NCI-H446 (cell line): ENCODE measurements around the gene ARHGAP15.

ENCODE experiments used
- DNase-seq, 2 experiments: peaks; one replicate each; lab custom pipeline; 2025; lab: John Stamatoyannopoulos, UW

ARHGAP15 gene

DNA sequence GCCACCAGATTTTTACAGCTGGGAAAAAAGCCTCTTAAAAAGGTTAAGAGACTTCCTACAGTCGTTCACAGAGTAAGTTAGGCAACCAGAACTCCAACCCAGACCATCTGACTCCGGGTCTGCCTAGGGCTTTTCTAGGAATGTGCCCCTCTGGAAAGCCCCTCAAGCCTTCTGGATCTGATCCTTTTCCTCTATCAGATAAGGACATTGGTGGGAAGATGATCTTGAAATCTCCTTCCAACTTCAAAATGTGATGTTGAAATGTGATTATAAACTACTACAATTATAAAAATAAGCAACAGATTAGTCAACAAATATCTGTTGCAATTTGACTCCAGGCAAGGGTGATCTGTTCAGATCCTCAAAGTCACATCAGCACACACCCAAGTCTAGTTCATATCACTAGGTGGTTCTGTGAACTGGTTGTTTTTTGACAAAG lies 270.4 kb downstream of the ARHGAP15 start:
- no peak for DNase-seq

DNA sequence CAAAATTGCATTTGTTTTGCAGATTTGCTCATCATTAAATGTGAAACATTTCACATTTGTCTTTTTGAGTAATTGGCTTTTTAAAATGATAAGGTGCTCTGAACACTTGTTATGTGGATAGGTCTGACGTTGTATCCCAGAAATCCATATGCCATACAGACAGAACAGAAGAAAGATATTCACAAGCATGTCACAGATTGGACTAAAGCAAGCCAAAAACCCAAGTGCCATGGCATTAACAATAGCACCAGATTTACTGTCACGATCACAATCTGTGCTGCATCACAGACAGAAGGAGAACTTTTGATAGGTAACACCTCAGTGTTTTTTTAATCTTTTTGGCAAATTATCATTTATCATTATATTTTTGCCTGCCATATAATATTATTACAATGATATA lies 272.6 kb downstream of the ARHGAP15 start:
- peak; percentile 19 to 59 for DNase-seq

DNA sequence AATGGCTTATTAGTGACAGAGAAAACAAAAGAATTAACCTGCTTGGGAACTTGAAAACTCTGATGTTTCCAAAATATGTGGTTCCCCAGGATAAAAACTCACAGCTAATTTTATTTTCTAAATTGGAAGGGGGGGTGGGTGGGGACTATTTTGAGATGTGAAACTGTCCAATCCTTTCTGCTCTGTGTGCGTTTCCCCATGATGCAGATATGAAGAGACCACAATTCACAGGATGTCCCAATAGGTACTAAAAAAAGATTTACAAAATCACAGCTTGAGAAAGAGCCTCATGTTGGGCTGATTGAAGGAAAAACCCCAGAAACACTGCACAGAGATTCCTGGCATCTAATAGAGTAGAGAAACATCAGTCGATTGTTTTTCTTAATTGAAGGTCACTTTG lies 273.2 kb downstream of the ARHGAP15 start:
- no peak for DNase-seq

DNA sequence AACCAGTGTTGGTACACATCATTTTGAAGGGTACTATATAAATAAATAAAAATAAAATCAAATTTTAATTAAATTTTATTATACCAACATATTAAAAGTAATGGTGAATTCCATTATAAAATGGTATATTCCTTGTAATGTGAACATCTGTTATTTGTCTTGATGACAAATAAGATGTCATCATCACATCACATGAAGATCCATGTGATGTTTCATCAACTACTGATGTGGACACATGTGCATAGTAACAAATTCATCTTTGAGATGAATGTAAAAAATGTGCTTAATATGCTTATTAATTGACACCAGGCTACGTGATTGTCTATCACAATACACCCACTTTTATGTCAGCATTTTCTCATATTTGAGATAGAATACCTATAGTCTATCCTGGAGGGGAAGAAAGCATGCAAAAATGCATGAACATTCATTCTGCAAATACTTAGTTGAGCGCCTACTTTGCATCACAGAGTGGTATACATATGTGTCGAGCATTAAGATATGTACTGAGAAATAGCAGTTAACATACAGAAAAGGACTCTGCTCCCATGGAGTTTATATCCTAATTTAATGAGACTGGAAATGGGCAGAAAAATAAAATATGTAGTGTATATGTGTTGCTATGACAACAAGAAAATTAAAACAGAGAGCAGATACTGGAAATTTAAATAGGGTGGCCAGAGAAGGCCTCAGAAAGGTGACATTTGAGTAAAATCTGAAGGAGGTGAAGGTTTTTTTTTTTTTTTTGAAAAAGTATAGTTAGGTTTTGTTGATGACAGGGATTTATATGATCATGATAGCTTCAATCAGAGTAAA lies 281.1 kb downstream of the ARHGAP15 start:
- no peak for DNase-seq

DNA sequence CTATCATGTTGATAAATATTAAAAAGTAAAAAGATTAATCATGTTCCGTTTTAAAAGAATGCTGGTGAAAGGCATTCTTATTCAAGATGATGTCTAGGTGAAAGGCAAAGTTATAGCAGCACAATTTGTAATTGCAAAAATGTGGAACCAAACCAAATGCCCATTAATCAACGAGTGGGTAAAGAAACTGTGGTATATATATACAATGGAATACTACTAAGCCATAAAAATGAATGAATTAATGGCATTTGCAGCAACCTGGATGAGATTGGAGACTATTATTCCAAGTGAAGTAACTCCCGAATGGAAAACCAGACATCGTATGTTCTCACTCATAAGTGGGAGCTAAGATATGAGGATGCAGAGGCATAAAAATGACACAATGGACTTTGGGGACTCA lies 286.4 kb downstream of the ARHGAP15 start:
- no peak for DNase-seq

DNA sequence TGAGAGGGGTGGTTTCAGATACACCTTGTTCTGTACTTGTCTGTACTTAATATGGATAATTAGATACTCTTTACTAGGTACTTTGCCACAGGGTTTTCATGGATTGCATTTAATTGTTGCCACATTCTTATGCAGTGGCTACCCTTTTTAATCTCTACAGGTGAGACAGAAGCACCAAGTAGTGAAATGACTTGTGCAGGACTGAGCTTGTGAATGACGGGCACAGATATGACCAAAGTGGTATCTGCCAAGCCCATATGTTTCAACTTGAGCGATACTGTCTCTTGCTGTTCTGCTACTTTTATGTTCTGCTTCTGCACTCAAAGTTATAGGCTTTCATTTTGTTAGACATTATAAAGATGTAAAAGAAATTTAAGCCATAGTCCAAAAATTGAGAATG lies 288.2 kb downstream of the ARHGAP15 start:
- no peak for DNase-seq

DNA sequence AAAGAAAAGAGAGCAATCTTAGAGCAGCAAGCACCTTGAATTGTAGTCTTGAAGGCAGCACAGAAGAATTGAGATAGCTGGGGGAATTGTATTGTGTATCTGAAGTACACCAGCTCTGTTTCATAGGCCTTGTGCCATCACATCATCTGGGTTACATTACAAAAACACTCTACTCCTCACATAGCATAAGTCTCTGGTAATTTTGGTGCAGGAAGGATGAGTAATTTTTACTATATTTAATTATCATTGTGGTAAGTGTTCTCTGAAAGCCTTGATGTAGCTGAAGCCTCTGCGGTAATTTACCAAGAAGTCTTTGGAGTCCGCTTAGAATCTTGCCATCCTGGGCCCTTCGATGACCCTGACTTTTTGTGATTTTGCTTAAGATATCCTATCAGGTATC lies 291.1 kb downstream of the ARHGAP15 start:
- DNase-seq: no peak

DNA sequence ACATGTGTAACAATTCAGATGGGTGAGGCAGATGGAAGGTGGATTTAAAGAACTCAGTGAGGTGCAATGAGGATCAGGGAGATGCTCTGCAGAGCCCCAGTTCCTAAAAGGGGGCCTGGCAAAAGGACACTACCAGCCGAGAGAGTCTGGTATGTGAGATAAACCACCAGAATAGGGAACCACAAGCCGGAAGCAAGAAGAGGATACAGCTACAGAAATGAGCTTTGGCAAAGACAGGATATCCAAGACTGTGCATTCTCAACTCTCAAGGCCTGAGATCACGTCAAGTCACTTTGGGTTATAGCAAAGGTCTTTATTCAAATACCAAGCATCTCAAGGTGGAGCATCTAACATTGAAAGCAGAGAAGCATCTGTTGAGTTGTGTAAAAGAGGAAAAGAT lies 293.5 kb downstream of the ARHGAP15 start:
- no peak for DNase-seq

DNA sequence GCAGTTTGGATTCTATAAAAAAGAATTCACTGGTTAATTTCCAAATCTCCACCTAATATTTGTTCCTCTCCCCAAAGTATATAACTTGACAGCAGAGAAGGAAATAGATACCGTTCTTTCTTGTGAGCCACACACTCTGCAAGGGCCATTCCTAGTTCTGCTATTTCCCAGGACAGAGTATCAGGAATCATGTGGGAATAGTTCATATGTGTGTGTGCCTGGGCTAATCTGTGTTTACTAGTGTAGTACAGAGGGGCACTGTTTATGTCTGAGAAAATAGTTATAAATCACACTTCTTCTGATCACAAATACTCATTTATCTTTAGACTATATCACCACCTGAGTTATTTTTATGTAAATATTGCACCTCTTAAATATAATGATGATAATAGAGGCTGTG lies 296.7 kb downstream of the ARHGAP15 start:
- DNase-seq: no peak

DNA sequence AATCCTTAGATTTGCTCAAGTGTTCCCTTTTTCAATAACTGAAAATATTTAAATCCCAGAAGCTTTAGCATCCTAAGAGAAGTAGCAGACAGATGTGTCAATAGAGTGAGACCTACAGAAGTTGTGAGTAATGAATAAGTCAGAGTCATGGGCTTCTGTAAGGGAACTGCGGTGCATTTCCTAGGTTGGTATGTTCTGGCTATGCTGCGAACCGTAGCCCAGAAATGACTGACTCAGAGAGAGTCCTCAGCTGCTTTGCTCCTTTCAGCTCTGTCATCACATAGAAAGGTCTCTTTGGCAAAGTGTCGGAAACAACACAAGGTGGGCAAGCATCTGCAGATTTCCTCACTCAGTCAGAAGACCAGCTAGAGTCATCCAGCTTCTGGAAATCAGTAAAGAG lies 297.1 kb downstream of the ARHGAP15 start:
- DNase-seq: no peak

DNA sequence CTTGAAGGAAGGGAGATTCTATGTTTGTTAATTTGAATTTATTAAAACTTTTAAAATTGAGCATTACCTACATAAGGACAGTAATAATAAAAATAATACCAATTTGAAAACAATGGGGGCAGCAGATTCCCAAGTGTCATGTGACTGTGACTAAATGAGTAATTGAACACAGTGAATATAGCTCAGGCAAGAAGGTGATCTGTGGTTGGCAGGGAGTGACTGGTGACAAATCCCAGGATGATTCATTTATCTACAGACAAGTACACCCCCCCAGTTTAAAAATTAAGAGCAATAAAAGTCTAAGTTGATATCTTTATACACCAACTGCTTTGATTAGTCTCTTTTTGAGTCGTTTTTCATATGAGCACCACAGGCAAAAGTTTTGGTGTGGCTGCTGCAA lies 299.5 kb downstream of the ARHGAP15 start:
- DNase-seq: peak; percentile 36 to 43

DNA sequence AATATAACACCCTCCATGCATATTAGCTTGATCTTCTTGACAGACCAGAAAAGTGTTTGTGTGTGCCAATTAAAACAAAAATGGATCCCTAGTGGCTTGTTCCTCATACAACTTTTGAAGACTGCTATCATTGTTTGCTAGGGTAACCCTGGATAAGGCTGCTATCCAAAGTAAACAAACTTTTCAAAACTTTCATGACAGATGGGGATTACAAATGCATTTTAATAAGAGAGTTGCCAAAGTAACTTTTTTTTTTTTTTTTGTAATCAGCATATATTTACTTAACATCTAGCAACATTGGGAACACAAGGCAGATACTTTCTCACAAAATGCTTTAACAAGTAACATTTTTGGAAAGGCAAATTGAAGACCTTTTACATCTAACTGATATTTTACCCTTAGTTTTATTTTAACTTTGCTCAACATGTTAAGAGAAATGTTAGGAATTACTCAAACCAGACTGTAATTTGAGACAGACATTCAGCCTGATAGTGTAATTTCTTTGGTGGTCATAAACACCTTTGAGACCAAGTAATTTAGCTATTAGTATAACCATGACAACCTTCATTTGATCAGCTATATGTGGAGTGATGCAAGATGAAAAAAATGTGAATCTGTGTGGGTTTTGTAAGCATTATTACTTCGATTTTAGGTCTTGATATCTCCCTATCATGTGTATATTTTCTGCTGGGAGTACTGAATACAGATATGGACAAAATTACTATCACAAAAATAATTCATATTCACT lies 300.9 kb downstream of the ARHGAP15 start:
- DNase-seq: peak; percentile 69 to 91

DNA sequence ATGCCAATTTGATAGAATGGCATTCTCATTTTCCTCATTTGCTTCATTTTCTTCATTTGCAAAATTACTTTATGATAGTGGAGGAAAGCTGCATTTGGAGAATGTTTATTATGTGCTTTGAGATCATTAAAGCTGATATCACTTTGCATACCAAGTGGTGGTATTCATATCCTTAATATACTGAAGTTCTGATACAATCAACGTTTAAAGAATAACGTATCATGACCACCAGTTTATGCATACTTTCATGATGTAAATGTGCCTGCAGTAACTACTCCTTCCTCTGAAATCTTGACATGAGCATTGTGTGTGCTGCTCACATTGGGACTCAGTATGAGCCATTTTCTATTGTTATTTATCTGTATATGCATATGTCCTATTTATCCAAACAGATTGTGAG lies 302.1 kb downstream of the ARHGAP15 start:
- no peak for DNase-seq

DNA sequence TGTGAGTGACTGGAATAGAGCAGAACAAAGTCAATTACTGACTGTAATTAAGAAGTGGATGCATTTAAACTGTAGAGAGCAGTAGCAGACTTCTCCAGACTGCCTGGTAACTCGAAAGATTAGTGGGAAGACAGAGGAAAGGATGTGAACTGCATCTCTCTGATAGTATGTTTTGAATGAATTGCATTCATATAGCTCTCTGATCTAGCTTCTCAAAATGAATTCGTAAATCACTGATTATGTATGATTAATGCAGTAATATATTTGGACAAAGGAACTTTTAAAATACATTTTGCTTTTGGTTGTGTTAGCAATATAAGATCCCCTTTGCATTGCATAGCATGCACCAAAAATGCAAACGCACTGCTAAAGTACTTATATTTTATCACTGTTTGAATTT lies 304.0 kb downstream of the ARHGAP15 start:
- DNase-seq: peak in 1 of 2 experiments; percentile 57

DNA sequence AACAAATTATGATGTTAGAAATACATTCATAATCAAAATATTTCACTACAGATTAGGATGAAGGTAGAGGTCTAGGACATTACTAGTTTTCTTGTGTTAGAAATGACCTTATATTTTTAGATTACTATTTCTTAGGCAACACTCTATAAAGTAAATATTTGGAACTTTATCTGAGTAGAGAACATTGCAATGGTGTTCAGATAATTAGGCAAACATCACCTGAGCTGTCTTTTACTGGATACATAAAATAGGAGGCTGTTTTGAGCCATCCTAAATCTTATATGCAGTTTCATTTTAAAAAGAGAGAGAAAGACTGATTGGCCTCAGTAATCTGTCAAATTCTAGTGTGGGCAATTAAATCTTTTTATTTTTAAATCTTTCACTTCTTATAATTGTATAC lies 304.6 kb downstream of the ARHGAP15 start:
- no peak for DNase-seq

DNA sequence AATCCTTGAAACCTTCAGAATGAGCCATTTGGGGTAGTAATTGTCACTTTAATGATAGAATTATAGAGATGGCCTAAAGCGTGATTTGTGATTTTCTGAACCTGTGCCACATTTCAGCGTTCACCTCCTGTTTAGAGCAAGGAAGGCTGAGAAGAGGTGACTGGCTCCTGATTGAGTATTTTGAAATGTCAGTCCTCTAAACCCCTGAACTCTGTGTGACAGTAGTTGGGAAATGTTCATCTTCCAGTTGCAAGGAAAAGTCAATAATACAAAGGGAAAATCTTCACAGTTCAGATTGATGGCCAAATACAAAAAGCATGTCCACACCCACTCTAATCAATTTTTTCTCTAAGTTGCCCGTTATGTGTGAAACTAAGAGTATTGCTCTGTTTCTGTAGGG lies 305.2 kb downstream of the ARHGAP15 start:
- DNase-seq: no peak

DNA sequence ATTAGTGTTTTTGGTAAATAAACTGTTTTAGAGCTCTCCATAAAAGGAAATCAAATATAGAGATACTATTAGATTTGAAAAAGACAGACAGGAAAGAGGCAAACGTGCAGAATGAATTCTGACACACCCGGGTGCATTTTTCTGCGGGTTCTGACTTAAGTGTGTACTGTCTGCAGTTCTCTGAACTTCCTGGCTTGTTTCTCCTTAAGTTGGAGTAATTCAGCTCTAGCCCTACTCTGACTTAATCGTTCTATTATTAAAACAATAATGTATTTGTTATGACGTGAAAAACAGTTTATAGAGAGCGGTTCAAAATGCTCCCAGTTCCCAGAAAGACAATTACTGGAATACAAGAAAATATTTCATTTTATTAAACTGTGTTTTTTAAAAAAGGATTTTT lies 305.9 kb downstream of the ARHGAP15 start:
- DNase-seq: peak in 1 of 2 experiments; percentile 8

DNA sequence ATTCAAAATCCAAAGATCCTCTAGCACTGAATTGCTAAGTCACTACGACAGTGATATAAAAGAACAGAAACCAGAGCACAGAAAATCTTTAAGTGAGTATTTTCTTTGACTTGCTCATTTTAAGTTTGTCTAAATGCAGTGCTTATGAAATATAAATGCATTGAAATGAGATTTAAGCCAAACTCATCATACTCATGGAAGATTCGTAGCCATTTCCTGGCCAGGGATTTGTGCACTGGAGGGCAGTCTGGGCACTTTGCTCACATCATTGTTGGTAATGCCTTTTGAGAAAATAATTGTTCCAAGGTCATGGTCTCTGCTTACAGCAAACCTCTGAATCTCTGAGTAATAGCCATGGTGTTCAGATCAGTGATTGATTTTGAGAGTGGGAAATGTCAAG lies 307.7 kb downstream of the ARHGAP15 start:
- DNase-seq: no peak

DNA sequence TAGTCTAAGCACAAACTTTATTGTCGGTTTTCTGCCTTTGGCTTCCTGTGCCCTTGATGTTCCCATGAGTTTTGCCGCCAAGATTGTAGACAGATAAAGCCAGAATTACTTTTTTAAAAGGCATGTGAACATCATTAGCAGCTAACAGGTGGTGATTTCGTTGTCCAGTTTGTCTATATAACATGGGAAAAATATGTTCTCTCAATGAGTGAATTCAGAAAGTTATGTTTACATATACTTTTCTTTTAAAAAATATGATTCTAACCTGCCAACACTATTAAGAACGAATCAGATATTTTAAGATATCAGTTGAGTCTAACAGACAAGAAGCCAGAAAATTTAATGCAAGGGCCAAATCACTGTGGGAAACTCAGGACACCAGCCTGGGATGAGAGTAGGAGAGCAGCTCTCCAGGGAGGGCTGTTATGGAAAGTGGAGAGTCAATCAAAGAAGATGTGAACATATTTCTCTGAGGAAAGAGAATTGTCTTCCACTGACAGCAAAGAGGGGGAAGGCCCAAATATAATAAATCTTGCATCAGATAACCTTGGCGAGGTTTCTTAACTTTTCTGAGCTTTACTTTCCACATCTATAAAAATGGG lies 311.3 kb downstream of the ARHGAP15 start:
- DNase-seq: peak in 1 of 2 experiments; percentile 13

DNA sequence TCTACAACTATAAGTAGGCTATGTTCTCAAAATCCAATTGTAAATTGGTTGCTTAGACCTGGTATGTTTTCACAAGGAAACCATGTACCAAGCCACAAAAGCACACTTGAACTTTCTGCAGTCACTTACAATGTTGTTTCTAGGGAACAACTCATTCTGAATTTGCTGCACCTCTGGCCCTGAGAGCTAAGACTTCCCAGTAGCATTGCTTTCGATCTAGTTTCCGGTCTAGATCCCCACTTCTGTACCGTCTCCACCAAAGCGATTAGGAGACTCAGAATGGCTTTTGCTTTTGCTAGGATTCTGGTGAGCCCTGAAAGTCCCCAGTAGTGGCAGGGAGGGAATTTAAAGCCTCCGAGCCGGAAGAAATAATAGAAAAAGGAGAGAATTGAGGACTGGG lies 313.0 kb downstream of the ARHGAP15 start:
- DNase-seq: no peak

DNA sequence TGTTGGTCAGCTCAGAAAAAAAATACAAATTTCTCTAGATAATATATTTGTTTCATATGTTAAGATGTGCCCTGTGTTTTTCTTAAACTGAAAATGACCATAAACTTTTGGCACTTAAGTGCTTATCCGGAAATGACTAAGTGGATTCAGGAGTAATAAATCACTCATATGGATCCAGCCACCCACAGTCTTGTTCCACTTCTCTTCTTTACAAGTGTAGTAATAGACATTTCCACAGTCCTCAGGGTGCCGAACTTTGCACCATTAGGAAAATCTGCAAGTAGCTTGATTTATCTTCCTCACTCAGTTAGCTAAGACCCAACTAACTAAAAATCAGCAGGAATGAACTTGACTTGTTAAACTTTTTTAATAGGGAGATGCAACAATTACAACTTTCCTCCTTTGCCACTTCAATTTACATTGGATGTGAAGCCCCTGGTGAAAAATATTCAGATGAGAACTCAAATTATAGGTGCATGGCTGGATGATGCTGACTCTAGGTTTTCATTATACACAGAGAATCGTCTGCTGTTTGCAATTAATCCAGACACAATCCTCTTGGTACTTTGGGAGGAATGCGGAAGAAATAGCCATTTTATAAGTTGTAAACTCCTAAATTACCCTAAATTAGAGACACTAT lies 322.5 kb downstream of the ARHGAP15 start:
- no peak for DNase-seq

DNA sequence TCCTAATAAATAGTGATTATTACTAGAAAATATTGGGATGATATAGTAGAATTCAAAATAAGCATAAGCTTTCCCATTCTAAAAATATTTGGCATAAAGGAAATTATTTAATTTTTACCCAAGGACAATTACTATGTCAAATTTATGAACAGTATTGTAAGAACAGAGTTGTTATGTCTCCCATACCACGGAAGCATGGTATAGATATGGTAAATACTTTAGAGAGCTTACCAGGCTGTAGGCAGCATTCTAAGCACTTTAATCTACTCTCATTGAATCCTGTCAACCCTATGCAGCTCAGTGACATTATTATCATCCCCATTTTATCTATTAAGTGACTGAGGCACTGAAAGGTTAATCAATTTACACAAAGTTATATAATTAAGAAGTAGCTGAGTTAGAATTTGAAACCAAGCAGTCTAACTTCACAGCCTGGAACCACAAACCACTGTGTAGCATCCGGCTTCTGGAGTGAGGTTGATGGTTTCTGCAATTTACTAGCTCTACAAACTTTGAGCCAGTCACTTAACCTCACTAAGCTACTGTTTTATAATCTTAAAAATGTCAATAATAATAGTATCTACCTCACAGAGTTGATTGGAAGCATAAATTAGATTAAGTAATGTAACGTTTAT lies 323.7 kb downstream of the ARHGAP15 start:
- DNase-seq: no peak
